GM21737 (cell line): ENCODE data around the gene SUGCT.

ENCODE experiments used
- ATAC-seq: cut with Tn5 transposase; IDR thresholded peaks from one replicate; pipeline ENCODE4 v1.9.1; 2021; ENCODE audit warnings: mild to moderate bottlenecking, moderate library complexity; ENCODE audit not compliant: unreplicated experiment

SUGCT gene

DNA sequence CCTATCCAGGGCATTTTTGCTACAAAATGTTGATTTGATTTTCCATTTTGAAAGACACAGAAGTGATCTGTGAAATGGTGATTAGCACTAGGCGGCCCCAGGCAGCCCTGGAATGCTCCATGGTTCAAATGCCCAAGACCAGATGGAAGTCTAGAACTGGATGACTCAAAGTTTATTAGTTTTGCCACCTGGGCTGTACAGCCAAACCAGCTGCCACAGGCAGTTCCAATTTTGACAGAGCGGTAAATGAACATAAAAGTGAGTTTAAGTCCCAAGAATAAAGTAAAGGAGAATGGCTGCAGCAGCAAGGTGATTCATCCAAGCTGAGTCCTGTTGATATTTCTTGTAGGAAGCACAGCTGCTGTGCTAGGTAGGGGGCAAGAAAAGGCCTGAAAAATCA, 180.5 kb downstream of the SUGCT start:
- ATAC-seq = no peak

DNA sequence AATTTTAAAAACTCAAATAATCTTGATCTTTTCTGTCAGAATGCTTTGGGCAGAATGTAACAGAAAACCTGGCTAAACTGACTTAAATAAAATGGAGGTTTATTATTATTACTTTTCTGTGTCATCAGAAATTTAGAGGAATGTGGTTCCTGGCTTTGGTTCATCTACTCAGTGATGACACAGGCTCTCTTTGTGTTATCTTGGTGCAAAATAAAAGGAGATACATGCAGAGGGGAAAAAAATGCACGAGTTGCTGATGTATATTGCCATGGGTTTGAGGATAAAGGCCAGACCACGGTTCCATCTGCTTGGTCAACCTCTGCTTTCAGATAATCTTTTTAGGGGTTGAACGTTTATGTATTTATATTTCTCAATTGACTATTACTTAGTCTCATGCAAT, 181.4 kb downstream of the SUGCT start:
- ATAC-seq = no peak

DNA sequence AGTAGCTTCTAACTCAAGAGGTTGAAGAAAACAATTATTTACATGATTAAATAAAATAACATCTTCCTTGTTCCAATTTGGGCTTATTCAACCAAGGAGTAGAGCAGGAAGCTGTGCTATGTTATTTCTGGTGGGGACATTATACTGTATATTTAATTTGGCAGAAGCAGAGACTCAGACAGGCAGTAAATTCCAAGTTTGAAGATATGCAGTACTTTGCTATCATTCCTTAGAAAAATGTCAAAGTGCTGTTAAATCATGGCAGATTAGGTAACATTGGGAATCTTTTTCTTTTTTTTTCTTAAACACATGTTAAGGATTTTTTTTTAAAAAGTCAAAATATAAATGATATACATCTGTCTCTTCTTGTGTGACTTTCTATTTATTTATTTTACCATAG, 190.1 kb downstream of the SUGCT start:
- no peak for ATAC-seq

DNA sequence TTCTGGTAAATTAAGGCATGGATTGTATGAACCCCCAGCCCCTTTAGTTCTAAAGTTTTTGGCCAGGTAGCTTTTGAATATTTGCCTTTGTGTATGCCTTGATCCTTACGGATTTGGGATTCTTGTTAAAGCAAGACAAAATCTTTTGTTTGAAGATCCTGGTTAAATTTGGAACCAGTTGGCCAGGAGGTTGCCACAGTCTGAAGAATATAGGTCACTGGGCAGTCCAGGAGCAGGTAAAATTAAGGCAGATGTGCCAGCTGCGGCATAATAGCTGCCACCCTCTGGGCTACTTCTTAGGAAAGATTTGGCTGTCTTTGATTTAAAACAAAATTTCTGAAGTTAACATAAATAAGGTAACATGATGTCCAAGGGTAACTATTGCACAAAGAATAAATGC, 192.3 kb downstream of the SUGCT start:
- no peak for ATAC-seq

DNA sequence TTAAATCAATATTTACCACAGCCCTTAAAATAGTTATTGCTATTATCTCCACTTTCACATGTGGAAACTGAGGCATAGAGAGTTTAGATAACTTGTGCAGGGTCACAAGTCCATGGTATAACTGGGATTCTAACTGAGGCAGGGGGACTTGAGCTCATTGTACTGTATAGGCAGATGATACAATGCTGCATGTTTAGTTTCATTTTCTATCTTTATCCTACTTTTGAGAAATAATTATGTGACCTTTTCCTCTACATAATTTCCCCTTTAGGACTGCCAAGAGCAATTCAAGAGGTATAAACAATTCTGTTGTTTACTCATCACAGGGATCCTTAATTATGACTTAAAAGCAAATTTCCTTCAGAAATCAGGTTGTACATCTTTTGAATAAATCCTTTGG, 193.1 kb downstream of the SUGCT start:
- ATAC-seq = no peak

DNA sequence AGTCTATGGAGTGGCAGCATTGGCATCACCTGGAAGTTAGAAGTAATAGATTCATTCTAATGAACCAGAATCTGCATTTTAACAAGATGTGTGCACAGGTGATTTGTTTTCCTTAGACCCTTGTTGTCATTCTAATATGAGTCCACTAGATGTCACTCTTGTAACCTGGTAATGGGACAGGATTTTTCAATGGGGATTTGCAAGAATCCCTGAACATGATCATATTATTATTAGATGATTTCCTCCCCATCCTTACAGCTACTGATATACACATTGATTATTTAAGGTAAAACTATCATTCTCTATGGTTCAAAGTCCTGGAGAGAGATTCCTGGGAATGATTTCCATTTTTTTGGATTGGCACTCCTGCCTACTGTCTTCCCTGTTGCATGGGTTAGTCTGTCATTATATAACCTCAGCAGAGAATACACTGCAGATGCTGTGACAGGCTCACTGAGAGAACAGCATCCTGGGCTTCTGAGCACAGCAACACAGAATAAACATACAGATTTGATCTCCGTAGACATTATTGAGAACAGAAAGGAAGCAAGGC, 194.9 kb downstream of the SUGCT start:
- no peak for ATAC-seq

DNA sequence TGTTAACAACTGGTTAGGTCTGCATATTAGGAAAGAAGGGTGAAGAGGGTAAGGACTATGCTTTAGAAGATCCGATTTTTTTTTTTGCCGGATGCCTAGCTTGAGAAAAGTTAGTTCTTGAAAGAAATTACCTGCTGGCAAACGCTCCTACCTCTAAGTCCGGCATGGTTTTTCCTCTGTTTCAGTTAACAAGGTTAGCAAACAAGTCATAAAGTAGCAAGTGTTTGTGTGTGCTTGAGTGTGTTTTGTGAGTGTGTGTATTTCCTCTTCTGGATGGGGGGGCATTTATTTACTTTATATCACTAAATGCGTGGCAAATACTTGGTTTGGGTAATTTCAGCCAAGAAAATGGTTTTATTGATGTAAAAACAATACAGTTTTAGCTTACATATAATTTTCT, 195.6 kb downstream of the SUGCT start:
- no peak for ATAC-seq

DNA sequence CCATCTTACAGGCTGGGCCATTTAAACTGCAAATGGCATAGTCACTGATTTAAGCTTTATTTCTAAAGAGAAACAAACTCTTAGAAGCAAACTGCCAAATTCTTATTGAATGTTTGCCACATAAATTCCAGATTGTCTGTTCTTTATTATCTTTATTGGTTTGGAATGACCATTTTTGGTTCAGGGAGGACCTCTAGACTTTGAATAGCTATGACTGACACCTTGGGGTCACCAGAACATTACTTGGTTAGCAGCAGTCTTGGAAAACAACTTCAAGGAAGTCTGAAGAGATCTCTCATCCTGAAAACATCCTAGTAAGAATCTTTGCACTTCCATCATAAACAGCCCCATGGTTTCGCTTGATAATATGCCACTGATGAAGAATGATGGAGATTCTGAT, 197.1 kb downstream of the SUGCT start:
- ATAC-seq = no peak

DNA sequence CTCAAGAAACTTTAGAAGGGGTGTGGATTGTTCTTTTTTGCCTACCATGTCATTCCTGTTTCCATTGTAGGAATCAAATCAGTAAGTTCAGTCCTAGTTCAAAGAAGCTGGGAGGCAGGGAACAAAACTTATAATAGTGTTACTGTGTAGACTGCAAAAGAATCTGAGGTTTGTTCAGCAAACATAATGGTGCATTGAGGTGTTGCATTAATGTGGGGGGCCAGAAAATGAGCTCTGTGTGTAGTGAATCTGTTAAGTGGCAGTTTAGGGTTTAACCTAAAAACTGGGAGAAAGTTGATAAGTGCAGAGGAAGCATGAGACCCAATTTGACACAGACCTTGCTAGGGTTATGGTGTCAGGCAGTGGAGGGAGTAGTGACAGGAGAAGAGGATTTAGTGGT, 197.7 kb downstream of the SUGCT start:
- ATAC-seq = no peak

DNA sequence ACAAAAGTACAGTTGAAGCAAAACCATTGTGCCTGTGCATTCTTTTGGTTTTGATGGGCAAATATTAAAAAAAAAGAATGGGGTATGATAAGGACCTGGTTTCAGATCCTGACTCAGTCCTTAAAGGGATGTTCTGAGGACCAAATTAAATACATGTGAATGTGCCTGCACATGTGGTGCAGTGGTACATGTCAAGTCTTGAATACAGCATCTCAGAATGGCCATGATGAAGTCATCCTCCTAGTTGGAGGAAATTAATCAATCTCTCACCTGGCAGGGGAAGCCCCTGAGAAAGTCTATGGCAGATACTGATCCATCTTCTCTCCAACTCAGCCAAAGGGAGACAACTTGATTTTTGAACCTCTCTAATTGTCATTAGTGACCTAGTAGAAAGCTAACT, 207.0 kb downstream of the SUGCT start:
- ATAC-seq = no peak

DNA sequence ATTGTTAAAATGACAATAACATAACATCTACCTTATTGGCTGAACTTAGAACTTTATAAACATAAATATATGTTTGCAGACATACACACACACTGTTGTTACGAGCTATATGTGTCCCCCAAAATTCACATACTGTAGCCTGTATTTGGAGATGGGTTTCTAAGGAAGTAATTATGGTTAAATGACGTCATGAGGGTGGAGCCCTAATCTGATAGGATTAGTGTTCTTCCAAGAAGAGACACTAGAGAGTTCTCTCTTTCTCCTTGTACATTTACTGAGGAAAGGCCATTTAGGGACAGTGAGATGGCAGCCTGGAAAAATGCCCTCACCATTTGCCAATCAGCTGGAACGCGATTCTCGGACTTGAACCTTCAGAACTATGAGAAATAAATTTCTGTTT, 211.7 kb downstream of the SUGCT start:
- no peak for ATAC-seq

DNA sequence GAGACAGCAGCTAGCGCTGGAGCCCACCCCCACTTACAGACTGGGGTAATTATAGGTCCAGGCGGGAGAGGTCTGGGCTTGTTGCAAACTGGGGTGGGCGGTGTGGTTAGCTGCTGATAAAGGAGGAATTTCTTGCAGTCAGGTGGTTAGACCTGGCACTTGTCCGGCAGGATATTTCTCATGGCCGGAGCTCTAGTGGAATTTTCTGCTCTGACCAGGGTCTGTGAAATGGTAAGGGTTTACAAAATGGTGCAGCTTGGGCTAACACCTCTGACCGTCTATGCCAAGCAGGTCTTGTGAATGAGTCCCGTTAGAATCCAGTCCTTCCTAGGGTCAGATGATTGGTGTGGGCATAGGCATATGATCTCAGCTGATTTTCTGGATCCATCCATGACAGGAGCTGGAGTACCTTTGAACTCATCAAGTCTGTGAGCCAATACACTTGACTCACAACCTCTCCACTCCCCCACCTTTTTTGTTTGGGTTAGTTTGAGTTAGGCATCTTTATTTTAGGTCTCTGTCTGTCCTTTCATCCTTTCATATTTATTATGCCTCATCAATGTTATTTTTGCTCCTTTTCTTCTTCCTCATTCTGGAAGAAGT, 213.4 kb downstream of the SUGCT start:
- no peak for ATAC-seq

DNA sequence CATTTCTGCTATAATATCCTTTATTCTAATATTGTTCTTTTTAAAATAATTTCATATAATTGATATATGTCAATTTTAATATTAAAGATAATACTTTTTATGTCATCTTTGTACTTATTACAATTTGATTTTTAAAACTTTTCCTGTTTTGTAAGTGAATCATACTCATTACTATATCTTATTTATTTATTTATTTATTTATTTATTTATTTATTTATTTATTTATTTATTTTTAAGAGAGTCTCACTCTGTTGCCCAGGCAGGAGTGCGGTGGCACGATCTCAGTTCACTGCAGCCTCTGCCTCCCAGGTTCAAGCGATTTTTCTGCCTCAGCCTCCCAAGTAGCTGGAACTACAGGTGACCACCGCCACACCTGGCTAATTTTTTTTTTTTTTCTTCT, 215.3 kb downstream of the SUGCT start:
- ATAC-seq = no peak

DNA sequence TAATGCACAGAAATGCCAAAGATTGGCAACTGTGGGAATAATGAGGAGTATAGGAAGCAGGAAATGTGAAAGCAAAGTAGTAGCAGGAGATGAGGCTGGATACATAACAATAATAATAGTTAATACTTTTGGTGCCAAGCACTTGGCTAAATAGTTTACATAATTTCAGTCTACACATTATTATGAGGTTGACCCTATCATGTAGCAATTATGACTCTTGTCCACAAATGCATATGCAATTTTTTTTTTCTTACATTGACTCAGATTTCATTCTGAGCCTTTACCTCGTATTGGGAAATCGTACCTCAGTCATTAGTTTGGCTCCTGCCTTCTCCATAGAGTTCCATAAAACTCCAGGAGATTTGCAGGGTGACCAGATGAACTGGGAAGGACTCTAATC, 219.9 kb downstream of the SUGCT start:
- no peak for ATAC-seq

DNA sequence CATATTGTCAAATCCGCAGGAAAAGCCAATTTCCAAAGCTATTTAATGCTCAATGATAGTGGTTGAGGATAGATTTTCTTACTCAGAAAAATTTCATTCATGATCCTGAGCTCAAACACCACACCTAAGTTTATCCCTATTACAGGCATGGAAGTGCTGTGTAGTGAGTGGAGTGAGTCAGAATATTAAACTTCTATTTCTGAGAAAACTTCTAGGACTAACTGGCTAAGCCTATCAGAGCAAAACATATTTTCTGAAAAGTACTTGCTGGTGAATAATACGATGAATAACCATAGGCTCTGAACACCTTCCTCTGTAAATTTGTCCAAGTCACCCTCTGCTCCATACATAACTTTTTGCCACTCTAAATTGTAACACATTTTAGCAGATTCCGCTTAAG, 221.5 kb downstream of the SUGCT start:
- no peak for ATAC-seq

DNA sequence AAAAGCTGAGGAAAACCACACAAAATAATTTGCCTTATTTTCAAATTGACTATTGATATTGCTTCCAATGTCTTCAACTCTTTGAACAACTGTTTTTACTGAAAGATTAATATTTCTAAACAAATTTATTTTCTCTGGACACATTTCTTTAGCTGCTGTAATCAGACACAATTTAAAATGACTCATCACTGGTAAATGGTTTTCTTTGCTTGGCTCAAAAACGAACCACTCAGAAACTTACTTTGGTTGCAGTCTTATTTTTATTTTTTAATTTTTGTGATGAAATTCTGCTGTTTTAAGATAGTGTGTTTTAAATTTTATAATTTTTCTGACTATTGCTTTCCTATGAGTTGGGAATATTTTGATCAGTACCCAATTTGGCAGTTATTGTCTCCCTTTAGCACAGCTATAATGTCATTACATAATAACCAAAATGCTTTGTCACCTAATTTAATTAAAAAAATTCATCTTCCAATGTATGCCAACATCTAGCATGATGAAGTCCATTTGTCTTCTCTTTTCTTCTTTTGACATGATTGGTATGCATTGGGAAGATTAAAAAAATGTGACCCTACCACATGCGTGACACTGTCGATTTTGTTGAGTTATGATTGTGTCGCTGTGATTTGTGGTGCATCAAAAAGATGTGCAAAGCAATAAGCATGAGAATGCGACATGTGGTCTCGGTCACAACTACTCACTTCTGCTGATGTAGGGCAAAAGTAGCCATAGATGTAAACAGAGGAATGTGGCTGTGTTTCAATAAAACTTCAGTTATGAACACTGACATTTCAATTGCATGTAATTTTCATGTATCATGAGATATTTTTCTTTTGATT, 222.3 kb downstream of the SUGCT start:
- ATAC-seq = no peak

DNA sequence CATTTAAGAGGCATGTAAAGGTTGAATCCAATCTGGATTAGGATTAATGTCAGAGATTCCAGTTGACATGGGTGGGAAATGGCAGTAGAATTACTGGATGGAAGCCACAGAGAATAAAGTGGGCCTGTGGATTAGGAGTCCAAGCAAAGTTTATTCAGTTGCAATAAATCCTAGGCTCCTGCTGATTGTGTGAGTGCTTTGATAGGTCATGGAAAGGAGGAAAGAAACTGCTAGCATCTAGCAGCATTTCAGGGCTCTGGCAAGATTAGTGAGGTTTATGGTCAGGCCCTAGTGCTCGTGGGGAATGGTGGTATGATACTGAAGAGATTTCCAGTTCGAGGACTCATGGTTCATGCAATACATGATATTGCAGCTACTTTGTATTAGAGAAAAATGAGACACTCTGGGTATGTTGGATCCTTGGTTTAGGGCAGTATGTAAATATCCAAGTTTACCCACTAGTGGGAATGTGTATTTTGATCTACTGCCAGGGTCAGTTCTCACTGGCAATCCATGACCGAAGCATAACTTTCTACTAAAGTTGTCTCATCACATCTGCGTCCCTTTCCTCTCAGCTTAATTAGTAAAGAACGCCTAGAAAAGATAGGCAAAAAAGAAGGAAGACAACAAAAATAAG, 235.0 kb downstream of the SUGCT start:
- ATAC-seq = no peak

DNA sequence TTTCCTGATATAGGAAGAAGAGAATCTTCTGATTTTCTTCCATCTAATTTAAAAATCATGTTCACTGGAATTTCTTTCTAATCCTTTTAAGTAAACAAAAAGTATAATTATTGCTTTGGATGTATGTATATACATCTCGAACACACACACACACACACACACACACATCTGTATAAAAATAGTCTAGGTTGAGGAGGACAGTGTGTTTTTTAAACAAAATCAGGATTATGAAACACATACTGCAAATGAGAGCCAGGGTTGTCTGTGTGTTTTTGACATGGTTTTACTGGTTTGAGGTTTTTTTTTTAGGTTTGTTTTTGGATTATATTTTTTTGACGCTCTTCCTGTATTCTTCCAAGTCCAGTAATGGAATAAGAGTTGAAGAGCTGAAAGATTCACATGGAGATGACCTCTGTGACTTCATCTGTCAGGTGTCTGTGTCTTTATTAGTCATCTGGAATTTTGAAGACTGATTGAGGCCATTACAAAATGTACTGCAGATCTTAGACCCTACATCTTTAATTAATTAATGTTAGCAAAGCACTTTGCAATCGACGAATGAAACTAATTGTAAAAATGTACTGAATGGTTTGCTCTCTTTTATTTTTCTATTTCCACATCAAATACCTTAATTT, 237.1 kb downstream of the SUGCT start:
- ATAC-seq = no peak

DNA sequence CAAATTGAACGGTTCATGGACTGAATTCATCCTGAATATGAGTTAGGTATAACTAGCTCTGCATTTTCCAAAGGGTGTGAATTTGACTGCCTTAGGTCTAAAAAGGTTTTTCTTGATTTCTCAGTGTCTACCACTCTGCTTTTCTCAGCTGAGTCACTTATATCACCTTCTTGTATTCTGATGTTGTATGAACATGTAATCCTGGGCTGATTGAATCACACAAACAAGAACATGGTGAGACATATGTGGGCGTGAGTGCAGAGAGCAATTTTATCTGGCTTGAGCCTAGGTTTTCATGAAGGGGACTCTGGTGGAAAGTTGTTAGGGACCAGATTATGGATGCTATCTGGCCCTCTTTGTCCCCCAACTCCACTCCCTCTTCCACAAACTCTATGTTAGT, 239.8 kb downstream of the SUGCT start:
- ATAC-seq = no peak

DNA sequence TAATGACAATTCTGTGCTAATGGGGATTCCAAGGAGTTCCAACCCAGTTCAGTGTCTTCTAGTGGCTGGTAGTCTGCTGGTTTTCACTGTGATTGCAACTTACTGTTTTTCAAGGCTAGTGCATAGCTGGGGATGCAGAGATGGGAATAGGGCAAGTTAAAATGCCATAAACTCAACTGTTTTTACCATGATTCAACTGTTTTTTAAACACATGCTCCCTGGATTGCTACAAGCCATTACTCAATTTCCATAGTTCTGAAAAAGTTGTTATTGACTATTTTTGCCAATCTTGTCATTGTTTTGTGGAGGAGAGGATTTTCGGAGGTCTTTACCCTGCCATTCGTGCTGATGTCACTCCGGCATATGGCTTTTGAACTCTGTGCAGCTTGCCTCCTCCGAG, 245.3 kb downstream of the SUGCT start:
- no peak for ATAC-seq

DNA sequence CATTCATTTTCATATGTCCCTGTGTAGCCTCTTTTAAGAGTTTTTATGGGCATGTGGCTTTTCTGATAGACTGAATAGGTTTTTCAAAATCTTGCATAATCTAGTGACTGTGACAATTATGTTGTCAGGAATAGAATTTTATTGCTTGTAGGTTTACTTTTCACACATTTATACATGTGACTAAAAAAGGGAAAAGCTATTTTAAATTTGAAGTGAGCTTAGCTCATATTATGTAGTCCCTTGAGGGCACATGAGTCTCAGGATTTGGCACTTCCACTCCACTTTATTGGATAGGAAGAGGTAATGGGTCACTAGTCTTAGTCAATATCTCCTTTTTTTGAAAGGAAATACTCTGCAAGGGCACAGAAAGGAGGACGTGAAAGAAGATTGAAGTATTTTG, 247.3 kb downstream of the SUGCT start:
- no peak for ATAC-seq

DNA sequence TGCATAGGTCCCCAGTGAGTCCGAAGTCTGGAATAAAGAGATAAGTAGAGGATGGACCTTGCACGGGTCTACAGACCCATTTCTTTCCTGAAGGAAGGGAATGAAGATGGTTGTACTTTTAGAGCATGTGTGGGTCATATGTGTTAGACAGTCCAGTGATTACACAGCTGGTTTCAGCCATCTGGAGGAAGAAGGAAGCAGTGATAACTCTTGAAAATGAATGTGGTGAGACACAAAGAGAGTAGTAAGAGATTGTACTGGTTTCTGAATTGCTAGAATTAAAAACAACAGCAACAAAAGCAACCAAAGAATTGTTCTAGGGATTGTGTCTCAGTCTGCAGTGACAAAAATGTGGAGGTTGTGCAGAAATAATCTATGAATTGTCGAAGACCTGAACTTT, 258.9 kb downstream of the SUGCT start:
- no peak for ATAC-seq
